CD14-positive monocyte (primary cell): Measurements from ENCODE around the gene IRF2. TPM values are rescaled to one million over a fixed set of nuclear protein-coding genes. Genes with fewer than 3 reads are reported as not detected.
"Not testable (repeated sequence)": the region's sequence is repeated elsewhere in the genome, so short reads cannot be mapped to it uniquely, and the experiment has no call there.

ENCODE experiments used
- DNase-seq, 3 donors: peaks; one replicate each; pipeline ENCODE4 v3.0.0-alpha.2; 2011 to 2022
- H2AFZ ChIP-seq: 2 replicates; pipeline ENCODE4 v1.6.0; 2012; ENCODE audit warnings: mild to moderate bottlenecking, low read depth, low read length, inconsistent platforms; ENCODE audit not compliant: insufficient read depth, poor library complexity, severe bottlenecking
- H3K27ac ChIP-seq, 2 donors: 1 replicate in 1 of 2; 2 replicates in 1 of 2; pipeline ENCODE4 v1.5.1; 2012 to 2013; ENCODE audit warnings: low read length in 2 of 2, control low read depth in 1 of 2, inconsistent platforms in 1 of 2, low read depth in 1 of 2, mild to moderate bottlenecking in 1 of 2
- H3K27me3 ChIP-seq, 2 donors: one replicate each; pipeline versions ENCODE4 v1.6.0 to v1.6.1; 2011 to 2013; ENCODE audit warnings: low read length in 2 of 2; ENCODE audit not compliant: control insufficient read depth in 2 of 2, insufficient read depth in 2 of 2
- H3K36me3 ChIP-seq, 2 donors: replicated peaks in 1 of 2; 1 replicate in 1 of 2; 2 replicates in 1 of 2; pipeline versions ENCODE4 v1.5.1 to v1.6.1; 2012 to 2013; ENCODE audit warnings: low read length in 2 of 2, control low read depth in 1 of 2, inconsistent platforms in 1 of 2, mild to moderate bottlenecking in 1 of 2; ENCODE audit not compliant: insufficient read depth in 2 of 2, control insufficient read depth in 1 of 2
- H3K4me1 ChIP-seq, 2 donors: 1 replicate in 1 of 2; 2 replicates in 1 of 2; pipeline versions ENCODE4 v1.5.1 to v1.6.1; 2012 to 2013; ENCODE audit warnings: low read length in 2 of 2, control low read depth in 1 of 2, inconsistent platforms in 1 of 2, mild to moderate bottlenecking in 1 of 2, moderate library complexity in 1 of 2; ENCODE audit not compliant: insufficient read depth in 2 of 2, control insufficient read depth in 1 of 2
- H3K4me2 ChIP-seq: replicated peaks from 2 replicates; pipeline ENCODE3; 2012; ENCODE audit warnings: low read length, moderate library complexity, mild to moderate bottlenecking; ENCODE audit not compliant: poor library complexity, severe bottlenecking; ENCODE audit errors: extremely low read depth
- H3K4me3 ChIP-seq, 3 experiments: fragments of 200-600 bp in 1 of 3; sonication (generic) in 1 of 3; replicated peaks in 1 of 3; 1 replicate in 2 of 3; 2 replicates in 1 of 3; pipeline ENCODE4 v1.5.1; 2011 to 2013; ENCODE audit warnings: low read length in 3 of 3, mild to moderate bottlenecking in 3 of 3, control low read depth in 2 of 3, low read depth in 2 of 3, inconsistent platforms in 1 of 3, moderate library complexity in 1 of 3
- H3K79me2 ChIP-seq: 2 replicates; pipeline ENCODE4 v1.6.0; 2012; ENCODE audit warnings: mild to moderate bottlenecking, control low read depth, inconsistent platforms, low read length, moderate library complexity; ENCODE audit not compliant: insufficient read depth
- H3K9ac ChIP-seq: 2 replicates; pipeline ENCODE4 v1.6.0; 2017; ENCODE audit warnings: low read length, mild to moderate bottlenecking; ENCODE audit not compliant: insufficient read depth, poor library complexity, severe bottlenecking
- H3K9me3 ChIP-seq, 2 donors: replicated peaks in 1 of 2; 1 replicate in 1 of 2; 2 replicates in 1 of 2; pipeline versions ENCODE4 v1.5.1 to v1.6.1; 2012 to 2013; ENCODE audit warnings: low read length in 2 of 2, control low read depth in 1 of 2; ENCODE audit not compliant: control insufficient read depth in 1 of 2, insufficient read depth in 1 of 2
- H4K20me1 ChIP-seq: 2 replicates; pipeline ENCODE4 v1.6.0; 2012; ENCODE audit warnings: mild to moderate bottlenecking, low read length, control low read depth, moderate library complexity; ENCODE audit not compliant: insufficient read depth
- H3K27ac Mint-ChIP-seq, 7 donors: one replicate each; pipeline ENCODE4 v1.8.0; 2020; ENCODE audit warnings: mild to moderate bottlenecking in 7 of 7, mixed read lengths in 7 of 7, moderate library complexity in 6 of 7, inconsistent platforms in 2 of 7
- H3K27me3 Mint-ChIP-seq, 3 donors: one replicate each; pipeline ENCODE4 v1.8.0; 2021 to 2022; ENCODE audit warnings: low read depth in 3 of 3, mild to moderate bottlenecking in 3 of 3, mixed read lengths in 3 of 3, moderate library complexity in 3 of 3, inconsistent platforms in 1 of 3
- H3K36me3 Mint-ChIP-seq, 2 donors: one replicate each; pipeline ENCODE4 v1.8.0; 2020; ENCODE audit warnings: mixed read lengths in 2 of 2, inconsistent platforms in 1 of 2, mild to moderate bottlenecking in 1 of 2
- H3K4me1 Mint-ChIP-seq: one replicate; pipeline ENCODE4 v1.8.0; 2020; ENCODE audit warnings: mild to moderate bottlenecking, mixed read lengths
- H3K4me3 Mint-ChIP-seq, 2 donors: one replicate each; pipeline ENCODE4 v1.8.0; 2020; ENCODE audit warnings: mild to moderate bottlenecking in 2 of 2, mixed read lengths in 2 of 2, moderate library complexity in 1 of 2
- H3K9me3 Mint-ChIP-seq, 7 donors: one replicate each; pipeline ENCODE4 v1.8.0; 2020 to 2022; ENCODE audit warnings: mixed read lengths in 7 of 7, mild to moderate bottlenecking in 6 of 7, moderate library complexity in 6 of 7, inconsistent platforms in 2 of 7
- CTCF ChIP-seq: fragments of 200-600 bp; IDR thresholded peaks from one replicate; pipeline ENCODE4 v1.8.0; 2022; ENCODE audit warnings: antibody characterized with exemption, mild to moderate bottlenecking
- WGBS: methylation state at CpG from one replicate; pipeline ENCODE4 v1.1.5; 2013; ENCODE audit warnings: missing lambda C conversion rate; ENCODE audit not compliant: insufficient coverage; 5-methylcytosine and 5-hydroxymethylcytosine counted together
- intact Hi-C, 2 donors: fragments of 100-400 bp; cut with micrococcal nuclease; formaldehyde crosslinking; loops; one replicate each; pipeline versions ENCODE4 v1.15.0 to v1.15.1; 2023
- polyA plus RNA-seq, 3 donors: library from polyadenylated mRNA; depleted of rRNA in 1 of 3; unstranded in 2 of 3; stranded (reverse) in 1 of 3; fragments of 300-500 nt in 2 of 3; fragments of >200 nt in 1 of 3; fragmentation: Illumina TruSeq in 2 of 3; gene quantifications; 1 replicate in 2 of 3; 2 replicates in 1 of 3; pipeline ENCODE4 v1.2.3, GENCODE V29; 2012 to 2021

The IRF2 gene
- polyA plus RNA-seq, 3 donors: 51.3 to 76.8 (median 56.1) TPM

GRCh38 chr4:184342167-184342856 lies 132.0 kb downstream of the IRF2 start:
- Mint-ChIP-seq H3K4me1 (peaks cover 64% of the 10 kb centered on the region), H3K9me3 (peaks cover 0 to 6% (median 0%) of the 10 kb centered on the region in 7 donors), H3K27me3 (peaks cover 0 to 3% (median 0%) of the 10 kb centered on the region in 3 donors), H3K27ac (peak overlapping the region in 3 of 7 donors; percentile 40 to 66 (median 54)), H3K4me3 (no peak overlapping the region), H3K36me3 (peaks cover 0 to 5% of the 10 kb centered on the region in 2 donors)
- no peaks in the 10 kb centered on the region for H3K27me3 ChIP-seq
- H3K27ac ChIP-seq: no peak overlapping the region
- H3K79me2 ChIP-seq: no peaks in the 10 kb centered on the region
- WGBS: 82% methylated on average over 2 of the region's 6 CpGs
- H4K20me1 ChIP-seq: no peaks in the 10 kb centered on the region
- DNase-seq: peak in 1 of 3 donors; percentile 12
- H3K4me3 ChIP-seq: no peak overlapping the region
- H3K4me1 ChIP-seq: peaks cover 51 to 59% of the 10 kb centered on the region in 2 donors
- no peak overlapping the region for H2AFZ ChIP-seq
- peaks cover 4 to 9% of the 10 kb centered on the region in 2 donors for H3K9me3 ChIP-seq
- H3K4me2 ChIP-seq: no peak overlapping the region
- H3K36me3 ChIP-seq: no peaks in the 10 kb centered on the region
- no peak for TF ChIP-seq CTCF
- intact Hi-C loops: loop anchor here (10.0 kb wide), 2 partner anchors 68 to 78 kb away; no protein-coding TSS in a partner anchor
- H3K9ac ChIP-seq: no peak overlapping the region

GRCh38 chr4:184339398-184340193 lies 134.8 kb downstream of the IRF2 start:
- H3K9me3 Mint-ChIP-seq: not testable (repeated sequence)

More at GRCh38 chr4:184339398-184340193, 134.8 kb downstream of the IRF2 start:
- not testable (repeated sequence) for H4K20me1 ChIP-seq, H2AFZ ChIP-seq, H3K9ac ChIP-seq, H3K27me3 Mint-ChIP-seq, H3K9me3 ChIP-seq, H3K27me3 ChIP-seq, H3K4me2 ChIP-seq, H3K36me3 Mint-ChIP-seq, H3K36me3 ChIP-seq, H3K79me2 ChIP-seq, H3K4me3 ChIP-seq, H3K4me3 Mint-ChIP-seq
- peaks cover 32 to 43% of the 10 kb centered on the region in 2 donors for H3K4me1 ChIP-seq
- Mint-ChIP-seq H3K4me1 (peaks cover 50% of the 10 kb centered on the region), H3K27ac (peak overlapping the region in 5 of 7 donors; percentile 54 to 84 (median 73))
- peak overlapping the region in 1 of 2 donors; percentile 30 for H3K27ac ChIP-seq
- intact Hi-C loops: loop anchor here (10.0 kb wide), 2 partner anchors 65 to 75 kb away; no protein-coding TSS in a partner anchor
- peak; percentile 74 to 84 (median 82) for DNase-seq
- WGBS: 75% methylated on average over 2 of the region's 5 CpGs
